GM21619 (cell line): Measurements from ENCODE around the gene SLC38A9.

Experiments used
- ATAC-seq: cut with Tn5 transposase; IDR thresholded peaks from one replicate; pipeline ENCODE4 v1.9.1; 2021; ENCODE audit not compliant: unreplicated experiment

The SLC38A9 gene

DNA sequence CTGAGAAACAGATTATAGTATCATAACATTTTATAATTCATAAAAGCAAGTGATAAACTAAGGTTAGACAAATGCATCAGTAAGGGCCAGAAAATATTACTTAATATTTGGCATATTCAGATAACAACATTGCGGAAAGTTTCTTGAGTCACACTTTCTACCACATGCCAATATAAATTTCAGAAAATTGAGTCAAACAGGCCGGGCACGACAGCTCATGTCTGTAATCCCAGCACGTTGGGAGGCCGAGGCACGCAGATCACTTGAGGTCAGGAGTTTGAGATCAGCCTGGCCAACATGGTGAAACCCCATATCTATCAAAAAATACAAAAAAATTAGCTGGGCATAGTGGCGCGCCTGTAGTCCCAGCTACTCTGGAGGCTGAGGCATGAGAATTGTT lies 47.1 kb downstream of the SLC38A9 start:
- no peak for ATAC-seq

DNA sequence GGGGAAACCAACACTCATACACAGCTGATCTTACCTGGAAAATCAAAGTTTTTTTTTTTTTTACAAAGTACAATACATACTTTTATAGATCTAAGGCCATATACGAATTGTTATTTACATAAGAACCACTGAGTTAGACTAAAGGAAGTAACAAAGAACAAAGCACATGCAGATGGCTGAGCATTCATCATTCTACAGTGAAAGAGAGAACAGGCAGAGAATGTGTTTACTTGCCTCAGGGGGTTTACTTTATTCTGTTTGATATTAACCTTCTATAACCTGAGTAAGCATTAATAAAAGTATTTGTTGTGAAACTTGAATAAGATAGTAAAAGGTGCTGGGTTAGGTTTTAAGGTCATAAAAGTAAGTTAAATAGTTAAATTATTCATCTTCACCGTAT lies 54.7 kb downstream of the SLC38A9 start:
- no peak for ATAC-seq

DNA sequence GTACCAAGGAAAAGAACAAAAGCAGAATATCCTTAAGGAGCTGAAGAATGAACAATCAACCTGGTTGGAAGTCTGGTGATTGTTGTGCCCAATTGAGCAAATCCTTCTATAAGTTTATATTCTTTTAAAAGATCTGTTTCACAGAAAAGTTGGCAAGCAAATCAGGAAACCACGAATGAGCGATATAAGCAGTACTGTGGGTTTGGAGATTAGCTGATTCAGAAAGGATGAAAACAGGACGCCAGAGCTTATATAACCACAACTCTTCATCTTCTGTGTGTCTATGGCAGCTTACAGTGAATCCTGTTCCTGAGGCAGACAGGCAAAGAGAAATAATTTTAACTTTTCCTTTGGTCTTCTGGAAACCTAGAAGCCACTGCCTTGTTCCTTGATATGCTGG lies 61.7 kb downstream of the SLC38A9 start:
- ATAC-seq: no peak

DNA sequence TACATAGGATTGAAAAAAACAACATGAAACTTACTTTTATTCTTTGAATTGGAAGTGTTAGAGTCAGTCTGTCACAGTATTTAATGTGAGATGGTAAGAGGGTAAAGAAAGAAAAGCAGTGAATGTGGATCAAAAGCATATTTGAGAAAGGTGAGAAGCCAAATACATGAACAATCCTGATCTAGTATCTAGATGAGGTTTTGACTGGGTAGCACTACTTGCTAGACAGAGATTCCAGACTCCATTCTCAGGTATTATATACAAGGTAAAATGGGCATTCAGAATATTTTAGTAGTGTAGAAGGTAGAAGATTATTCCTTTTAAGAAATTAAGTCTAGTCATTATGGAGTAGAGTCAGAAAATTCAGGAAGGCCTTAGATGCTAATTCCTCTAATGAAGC lies 62.2 kb downstream of the SLC38A9 start:
- ATAC-seq: no peak

DNA sequence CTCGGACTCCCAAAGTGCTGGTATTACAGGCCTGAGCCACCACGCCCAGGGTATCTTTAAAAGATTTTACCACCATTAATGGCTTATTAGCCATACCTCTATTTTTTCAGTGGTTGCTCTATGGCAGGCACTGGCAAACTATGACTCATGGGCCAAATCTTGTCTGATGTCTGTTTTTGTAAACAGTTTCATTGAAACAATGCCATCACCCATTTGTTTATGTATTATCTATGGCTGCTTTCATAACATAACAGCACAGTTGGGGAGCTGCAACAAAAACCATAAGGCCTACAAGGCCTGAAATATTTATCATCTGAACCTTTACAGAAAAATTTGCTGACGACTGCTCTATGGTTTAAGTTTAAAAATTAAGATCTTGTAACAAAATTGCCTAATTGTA lies 66.8 kb downstream of the SLC38A9 start:
- ATAC-seq: no peak

DNA sequence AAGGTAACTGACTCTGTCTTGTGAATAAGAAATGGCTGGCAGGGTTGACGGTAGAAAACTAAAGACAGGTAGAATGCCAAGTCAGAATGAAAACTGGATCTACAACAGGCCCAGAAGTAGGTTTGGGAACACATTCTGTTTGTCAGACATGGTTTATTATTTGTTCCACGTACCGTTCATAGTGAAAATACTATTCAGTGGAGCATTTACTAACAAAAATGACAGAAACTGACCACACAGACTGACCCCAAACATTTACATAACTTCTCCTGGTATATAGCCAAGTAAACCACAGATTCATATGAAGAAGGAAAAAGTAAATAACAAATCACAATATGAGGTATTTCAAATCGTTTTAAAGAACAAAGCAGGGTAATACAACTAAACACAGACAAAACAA lies 73.7 kb downstream of the SLC38A9 start:
- ATAC-seq: no peak

DNA sequence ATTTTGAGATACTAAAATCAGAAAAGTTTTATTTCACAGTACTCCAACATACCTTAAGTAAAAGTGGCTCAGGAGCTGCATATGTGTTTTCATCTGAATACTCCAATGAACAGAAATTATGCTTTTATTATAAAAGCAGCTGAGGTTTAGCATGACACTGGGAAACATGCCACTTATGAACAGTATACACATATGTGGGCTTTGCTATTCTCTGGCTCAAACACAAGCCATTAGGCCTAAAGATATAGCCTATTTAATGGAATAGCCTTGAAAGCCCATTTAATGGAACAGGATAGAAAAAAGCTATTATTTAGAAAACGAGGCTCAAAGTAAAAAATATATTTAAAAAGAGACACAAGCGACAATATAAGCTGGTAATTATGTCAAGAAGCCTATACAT lies 74.1 kb downstream of the SLC38A9 start:
- ATAC-seq: no peak

DNA sequence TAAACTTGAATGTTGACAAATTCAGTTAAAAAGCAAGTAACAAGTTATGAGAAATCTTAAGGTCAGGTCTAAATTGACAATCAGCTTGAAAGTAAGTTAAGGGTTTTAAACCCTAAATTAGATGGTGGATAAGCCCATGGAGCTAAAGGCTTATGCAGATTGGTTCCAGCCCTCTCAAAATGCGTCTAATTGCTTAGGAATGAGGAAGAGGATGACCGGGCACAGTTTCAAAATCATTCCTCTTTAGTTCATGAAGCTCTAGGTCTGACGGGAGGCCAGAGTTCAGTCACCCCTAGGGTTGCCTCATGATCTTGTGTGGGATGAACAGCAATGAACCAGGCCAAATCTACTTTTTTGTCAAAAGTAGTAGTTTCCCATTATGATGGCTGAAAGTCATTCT lies 75.4 kb downstream of the SLC38A9 start:
- ATAC-seq: no peak

DNA sequence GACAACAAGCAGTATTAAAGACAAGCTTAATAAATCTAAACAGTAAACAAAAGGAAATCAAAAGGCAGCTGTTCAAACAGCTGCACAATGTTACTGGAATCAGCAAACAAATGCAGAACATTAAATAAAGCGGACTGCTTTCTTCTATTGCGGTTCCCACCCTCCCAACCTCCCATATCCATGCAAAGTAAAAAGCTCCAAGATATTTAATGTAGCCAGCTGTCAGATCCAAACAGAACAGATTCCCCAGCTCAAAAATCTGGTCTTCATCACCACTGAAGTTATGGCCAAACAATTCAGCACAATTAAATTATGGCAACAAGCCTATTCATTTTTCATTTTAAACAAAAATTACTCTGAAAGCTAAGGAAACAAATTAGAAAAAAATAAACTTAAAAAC lies 75.9 kb downstream of the SLC38A9 start:
- no peak for ATAC-seq

DNA sequence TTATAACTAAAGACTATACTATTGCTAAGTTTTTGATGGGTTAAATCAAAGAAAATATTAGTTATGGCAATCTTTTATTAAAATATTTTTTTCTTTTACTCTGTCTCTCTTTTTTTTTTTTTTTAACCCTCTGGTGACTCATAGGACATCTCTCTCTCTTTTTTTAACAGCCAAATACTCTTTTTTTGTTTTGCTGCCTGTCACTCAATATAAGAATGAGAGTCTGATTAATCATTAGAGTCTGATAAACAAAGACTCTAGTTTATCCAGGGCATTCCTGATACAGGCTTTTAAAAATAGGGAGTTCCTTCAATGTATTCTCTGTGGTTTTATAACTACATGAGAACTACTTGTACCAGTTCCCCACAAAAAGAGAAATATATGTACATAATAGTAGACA lies 77.3 kb downstream of the SLC38A9 start:
- no peak for ATAC-seq

DNA sequence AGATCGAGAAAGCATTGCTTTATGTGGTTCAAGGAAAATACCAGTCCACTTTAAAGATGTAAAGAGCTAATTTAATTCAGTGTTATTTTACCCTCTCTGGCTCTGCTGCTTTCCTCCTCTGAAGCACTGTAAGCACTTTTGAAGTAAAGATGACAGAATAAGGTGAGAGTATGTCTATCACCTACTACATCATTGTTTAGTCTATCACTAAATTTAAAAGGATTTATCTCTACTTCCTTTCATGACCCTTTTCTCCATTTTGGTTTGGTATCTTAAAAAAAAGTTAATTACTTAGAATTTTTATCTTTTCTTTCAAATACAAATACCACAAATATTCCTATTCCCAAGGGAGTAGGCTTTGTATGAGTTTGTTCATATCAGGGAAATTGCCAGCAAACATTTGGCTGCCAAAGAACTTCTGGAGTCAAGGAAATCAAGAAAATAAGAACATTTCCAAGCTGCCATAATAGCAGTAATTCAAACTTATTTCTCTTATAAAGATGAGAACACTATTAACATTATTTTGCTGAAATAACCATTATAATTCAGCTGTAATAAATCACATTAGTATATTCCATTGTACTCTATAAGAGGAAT lies 77.8 kb downstream of the SLC38A9 start:
- ATAC-seq: no peak

DNA sequence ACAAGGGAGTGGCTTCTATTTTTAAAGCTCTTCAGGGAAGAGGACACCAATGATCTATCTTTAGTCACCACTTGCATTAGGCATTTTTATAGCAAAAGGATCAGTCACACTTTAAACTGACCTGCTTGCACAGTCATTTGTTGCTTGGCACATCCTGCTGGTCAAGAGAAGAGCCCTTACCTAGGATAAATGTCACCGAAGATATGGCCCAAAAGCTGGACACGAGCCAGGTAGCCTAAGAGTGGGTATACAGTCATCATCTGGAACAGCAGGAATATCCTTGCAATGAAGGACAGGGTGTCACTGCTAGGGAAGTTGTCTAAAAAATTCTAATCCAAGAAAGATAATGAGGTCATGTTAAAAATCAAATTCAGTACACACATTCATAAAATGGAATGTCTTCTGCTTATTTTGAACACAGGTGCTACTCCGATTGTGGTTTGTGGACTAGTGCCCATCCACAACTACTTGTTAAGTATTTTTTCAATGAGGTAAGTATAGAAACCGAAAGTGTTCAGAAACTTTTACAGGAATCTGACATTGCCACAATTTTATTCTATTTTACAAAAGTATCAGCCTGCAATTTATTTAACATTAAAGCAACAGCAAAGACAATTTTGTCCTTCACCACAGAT lies 78.4 kb downstream of the SLC38A9 start:
- ATAC-seq: no peak

DNA sequence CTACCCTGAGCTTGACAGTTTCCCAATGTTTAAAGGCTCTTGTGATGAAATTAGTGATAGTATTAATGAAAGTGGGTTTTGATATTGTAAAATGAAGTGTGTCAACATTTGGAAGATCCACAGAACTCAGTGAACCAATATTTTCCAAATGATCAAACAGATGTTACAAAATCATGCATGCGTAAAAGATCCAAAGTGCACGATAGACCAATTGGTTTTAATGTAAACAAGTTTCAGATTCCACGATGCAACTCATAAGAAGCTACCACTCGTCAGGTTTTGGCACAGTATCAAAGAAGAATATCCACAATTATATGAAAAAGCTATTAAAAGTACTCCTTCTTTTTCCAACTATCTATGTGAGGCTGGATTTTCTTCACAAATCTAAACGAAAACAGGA lies 82.3 kb downstream of the SLC38A9 start:
- ATAC-seq: no peak

DNA sequence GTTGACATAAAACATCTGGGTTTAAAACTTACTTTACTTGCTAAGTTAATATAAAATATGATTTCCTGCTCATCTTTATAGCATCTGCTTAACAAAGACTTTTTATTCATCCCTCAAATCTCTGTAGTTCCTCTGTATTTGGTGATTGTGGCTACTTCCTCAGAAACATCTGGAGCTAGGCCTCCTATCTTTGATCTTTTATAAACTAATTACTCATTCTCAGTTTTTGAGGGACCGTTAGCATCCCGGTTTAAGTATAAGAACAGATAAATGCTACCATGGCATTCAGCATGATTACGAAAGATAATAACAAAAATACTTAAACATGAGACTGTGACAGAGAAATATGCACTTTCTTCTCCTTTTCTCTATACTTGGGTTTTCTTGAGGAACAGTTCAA lies 85.3 kb downstream of the SLC38A9 start:
- no peak for ATAC-seq

DNA sequence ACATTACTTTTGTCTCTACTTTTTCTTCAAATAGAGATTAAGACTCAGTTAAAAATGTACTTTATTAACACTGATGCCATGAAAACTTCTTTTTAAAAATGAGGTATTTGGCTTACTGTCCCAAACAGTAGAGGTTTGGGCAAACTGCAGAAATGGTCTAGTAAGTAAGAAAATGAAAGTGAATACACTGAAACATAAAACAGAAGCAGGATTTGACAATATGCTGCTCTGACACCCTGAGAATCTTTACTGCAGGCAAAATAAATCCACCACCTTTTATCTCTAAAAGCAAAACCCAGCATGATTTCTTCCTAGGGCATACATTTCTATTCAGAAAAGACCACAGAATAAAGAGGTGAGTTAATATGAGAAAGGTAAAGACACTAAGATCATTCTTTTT lies 86.2 kb downstream of the SLC38A9 start:
- no peak for ATAC-seq

DNA sequence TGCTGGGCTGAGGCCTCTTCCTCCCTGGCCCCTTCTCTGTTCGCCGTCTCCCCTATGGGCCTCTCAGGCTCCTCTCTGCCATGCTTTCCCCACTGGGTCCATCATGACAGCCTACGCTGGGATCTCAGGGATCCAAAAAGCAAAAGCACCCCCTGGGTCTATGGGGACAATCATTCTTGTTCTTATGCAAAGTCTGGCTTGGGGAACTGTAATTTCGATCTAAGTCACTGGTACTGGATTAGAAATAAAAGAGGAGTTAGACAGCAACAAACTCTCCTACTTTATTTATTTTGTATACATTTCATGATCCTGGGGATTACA lies 86.6 kb downstream of the SLC38A9 start:
- no peak for ATAC-seq

DNA sequence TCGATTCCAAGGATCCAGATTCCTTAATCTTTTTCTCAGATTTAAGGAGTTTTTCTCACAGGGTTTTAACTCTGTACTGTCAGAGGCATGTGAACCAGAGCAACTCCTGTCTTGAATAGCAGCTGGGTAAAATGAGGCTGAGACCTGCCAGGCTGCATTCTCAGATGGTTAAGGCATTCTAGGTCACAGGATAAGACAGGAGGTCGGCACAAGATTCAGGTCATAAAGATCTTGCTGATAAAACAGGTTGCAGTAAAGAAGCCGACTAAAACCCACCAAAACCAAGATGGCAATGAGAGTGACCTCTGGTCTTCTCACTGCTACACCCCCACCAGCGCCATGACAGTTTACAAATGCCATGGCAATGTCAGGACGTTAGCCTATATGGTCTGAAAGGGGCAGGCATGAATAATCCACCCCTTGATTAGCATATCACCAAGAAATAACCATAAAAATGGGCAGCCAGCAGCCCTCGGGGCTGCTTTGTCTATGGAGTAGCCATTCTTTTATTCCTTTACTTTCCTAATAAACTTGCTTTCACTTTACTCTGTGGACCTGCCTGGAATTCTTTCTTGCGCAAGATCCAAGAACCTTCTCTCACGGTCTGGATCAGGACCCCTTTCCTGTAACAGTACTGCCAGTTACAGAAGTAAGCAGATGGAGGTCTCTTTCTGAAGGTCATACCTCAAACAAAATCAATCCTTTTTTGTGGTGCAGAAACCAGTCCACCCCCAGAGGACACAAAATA lies 87.1 kb downstream of the SLC38A9 start:
- no peak for ATAC-seq

DNA sequence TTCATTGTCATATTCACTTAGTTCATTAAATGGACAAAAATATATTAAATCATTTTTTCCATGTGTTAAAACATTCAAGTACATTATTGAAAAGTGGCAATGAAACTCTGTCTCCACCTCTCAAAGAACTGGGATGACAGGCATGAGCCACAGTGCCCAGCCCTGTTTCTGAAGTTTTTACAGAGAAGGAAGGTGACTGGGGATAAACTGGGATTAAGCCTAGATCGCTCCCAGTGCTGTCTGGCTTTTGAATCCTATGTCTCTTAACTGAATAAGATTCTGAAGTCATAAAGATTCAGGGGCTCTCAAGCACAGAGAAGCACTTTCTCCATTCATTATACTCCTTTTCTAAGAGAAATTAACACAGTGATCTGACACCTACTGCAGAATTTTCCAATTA lies 88.3 kb downstream of the SLC38A9 start:
- no peak for ATAC-seq

DNA sequence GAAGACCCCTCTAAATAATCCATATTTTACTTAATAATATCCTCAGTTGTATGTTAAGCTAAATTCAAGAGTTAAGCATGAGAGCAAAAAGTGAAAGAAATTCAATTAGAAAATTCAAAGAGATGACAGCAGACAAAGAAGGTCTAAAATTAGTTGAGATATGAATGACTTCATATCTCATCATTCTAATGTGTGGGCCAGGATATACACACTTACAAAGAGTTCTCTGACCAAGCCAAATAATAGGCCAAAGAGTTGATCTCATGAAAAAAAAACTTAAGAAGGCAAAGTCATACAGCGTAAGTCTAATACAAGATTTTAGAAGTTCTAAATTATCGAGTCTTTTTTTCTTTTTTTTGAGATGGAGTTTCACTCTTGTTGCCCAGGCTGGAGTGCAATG lies 89.7 kb downstream of the SLC38A9 start:
- no peak for ATAC-seq

DNA sequence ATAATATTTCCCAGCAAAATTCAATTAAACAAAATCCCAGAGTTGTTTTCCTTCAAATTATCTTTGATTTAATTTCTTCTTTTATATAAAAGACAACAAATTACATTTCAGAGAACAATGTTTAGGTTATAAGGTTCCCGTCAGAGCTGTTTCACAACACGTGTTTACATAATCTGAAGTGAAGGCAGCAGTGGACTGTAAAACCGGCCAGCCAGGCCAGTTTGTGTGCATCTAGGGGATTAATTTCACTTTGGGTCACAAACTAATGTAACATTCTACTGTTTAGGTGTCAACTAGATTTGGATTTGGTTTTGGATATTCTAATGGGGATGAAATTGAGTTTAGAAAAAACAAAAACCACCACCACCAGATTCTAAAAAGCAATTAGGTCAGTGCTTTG lies 90.9 kb downstream of the SLC38A9 start:
- ATAC-seq: no peak

DNA sequence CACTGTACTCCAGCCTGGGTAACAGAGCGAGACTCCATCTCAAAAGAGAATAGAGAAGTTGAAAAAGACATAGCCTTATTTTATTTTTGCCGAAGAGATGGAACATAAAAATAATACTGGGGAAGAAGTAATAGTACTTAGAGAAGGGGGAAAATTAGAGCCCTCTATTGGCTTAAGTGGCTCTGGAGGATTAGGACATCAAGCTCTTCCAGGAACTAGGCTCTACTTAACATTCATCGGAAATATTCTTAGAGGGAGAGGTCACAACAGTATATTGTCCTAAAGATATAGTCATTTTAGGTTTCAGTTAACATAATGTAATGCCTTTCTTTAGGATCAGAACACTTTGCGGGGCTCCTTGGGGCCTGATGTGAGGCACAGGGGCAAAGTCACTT lies 91.4 kb downstream of the SLC38A9 start:
- no peak for ATAC-seq

DNA sequence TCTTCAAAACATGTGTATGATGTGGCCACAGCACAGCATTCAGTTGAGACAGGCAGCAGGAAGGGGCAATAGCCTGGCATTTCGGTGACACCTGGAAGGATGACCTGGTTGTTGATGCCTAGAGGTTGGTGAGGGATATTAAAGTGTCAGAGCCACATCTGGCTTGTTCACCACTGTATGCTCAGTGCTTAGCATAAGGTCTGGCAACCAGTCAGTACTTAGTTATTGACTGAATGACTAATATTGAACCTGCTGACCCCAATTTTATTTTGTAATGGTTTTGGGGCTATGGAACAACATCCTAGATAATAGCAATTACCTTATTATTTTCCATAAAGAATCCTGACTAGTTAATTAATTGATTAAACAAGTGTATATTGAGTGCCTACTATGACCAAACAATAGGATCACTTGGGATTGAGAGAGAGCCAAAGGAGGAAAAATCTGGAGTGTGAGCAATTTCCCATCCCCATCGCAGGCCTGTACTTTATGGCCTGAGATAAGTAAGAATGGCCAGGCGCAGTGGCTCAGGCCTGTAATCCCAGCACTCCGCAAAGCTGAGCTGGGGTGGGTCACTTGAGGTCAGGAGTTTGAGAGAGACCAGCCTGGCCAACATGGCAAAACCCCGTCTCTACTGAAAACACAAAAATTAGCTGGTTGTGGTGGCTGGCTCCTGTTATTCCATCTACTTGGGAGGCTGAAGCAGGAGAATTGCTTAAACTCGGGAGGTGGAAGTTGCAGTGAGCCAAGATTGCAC lies 91.9 kb downstream of the SLC38A9 start:
- ATAC-seq: no peak
